Parathyroid adenoma (tissue), 2 donors: Measurements from ENCODE around the gene JUND.

Experiments used
- H2AFZ ChIP-seq: fragments of 300-600 bp; sonication (generic); one replicate; pipeline ENCODE4 v1.7.0; 2017; ENCODE audit warnings: antibody characterized with exemption, mild to moderate bottlenecking
- H3K27ac ChIP-seq: fragments of 300-600 bp; sonication (generic); one replicate; pipeline ENCODE4 v1.7.0; 2017
- H3K27me3 ChIP-seq: fragments of 300-600 bp; sonication (generic); one replicate; pipeline ENCODE4 v1.7.0; 2017; ENCODE audit warnings: low read length; ENCODE audit not compliant: control insufficient read depth, insufficient read depth
- H3K36me3 ChIP-seq: fragments of 300-600 bp; sonication (generic); one replicate; pipeline ENCODE4 v1.7.0; 2017; ENCODE audit warnings: low read length; ENCODE audit not compliant: control insufficient read depth, insufficient read depth
- H3K4me1 ChIP-seq: fragments of 300-600 bp; sonication (generic); one replicate; pipeline ENCODE4 v1.7.0; 2017; ENCODE audit warnings: control low read depth
- H3K4me2 ChIP-seq: fragments of 300-600 bp; sonication (generic); one replicate; pipeline ENCODE4 v1.7.0; 2017; ENCODE audit warnings: low read length
- H3K4me3 ChIP-seq: fragments of 300-600 bp; sonication (generic); one replicate; pipeline ENCODE4 v1.7.0; 2017; ENCODE audit warnings: low read depth, low read length
- H3K79me2 ChIP-seq: fragments of 300-600 bp; sonication (generic); one replicate; pipeline ENCODE4 v1.7.0; 2017; ENCODE audit warnings: control low read depth
- H3K9ac ChIP-seq: fragments of 300-600 bp; sonication (generic); one replicate; pipeline ENCODE4 v1.7.0; 2017; ENCODE audit warnings: mild to moderate bottlenecking
- H3K9me3 ChIP-seq: fragments of 300-600 bp; sonication (generic); one replicate; pipeline ENCODE4 v1.7.0; 2017; ENCODE audit warnings: low read length; ENCODE audit not compliant: control insufficient read depth
- CTCF ChIP-seq: fragments of 300-600 bp; sonication (generic); IDR thresholded peaks from one replicate; pipeline ENCODE4 v1.7.0; 2017; ENCODE audit warnings: antibody characterized with exemption, mild to moderate bottlenecking
- donor health status: primary hyperparathyroidism.

The JUND gene

GRCh38 chr19:18309525-18310064, 28.2 kb upstream of the JUND start:
- peaks cover 33% of the 10 kb centered on the region for H3K4me1 ChIP-seq
- no peak overlapping the region for H3K27ac ChIP-seq
- H3K4me3 ChIP-seq: no peak overlapping the region
- peaks cover 14% of the 10 kb centered on the region for H3K79me2 ChIP-seq
- TF ChIP-seq CTCF: no peak
- H3K9me3 ChIP-seq: no peaks in the 10 kb centered on the region
- H3K36me3 ChIP-seq: no peaks in the 10 kb centered on the region
- no peak overlapping the region for H2AFZ ChIP-seq
- no peak overlapping the region for H3K9ac ChIP-seq
- no peaks in the 10 kb centered on the region for H3K27me3 ChIP-seq
- H3K4me2 ChIP-seq: no peak overlapping the region

- Histone ChIP-seq H3K9me3 (no peaks in the 10 kb centered on the region), H3K4me1 (peaks cover 36% of the 10 kb centered on the region), H3K27ac (no peak overlapping the region), H3K36me3 (no peaks in the 10 kb centered on the region), H3K27me3 (no peaks in the 10 kb centered on the region), H3K4me3 (no peak overlapping the region), H2AFZ (no peak overlapping the region), H3K9ac (no peak overlapping the region), H3K79me2 (peaks cover 13% of the 10 kb centered on the region), H3K4me2 (no peak overlapping the region)
- no peak for TF ChIP-seq CTCF
Observed at GRCh38 chr19:18308948-18309325, 27.5 kb upstream of the JUND start.

GRCh38 chr19:18308051-18308947, 26.9 kb upstream of the JUND start:
- Histone ChIP-seq H2AFZ (no peak overlapping the region), H3K4me3 (no peak overlapping the region), H3K4me2 (no peak overlapping the region), H3K4me1 (peaks cover 42% of the 10 kb centered on the region), H3K9me3 (no peaks in the 10 kb centered on the region), H3K36me3 (no peaks in the 10 kb centered on the region), H3K79me2 (peaks cover 6% of the 10 kb centered on the region), H3K9ac (no peak overlapping the region), H3K27ac (peak overlapping the region; percentile 98), H3K27me3 (no peaks in the 10 kb centered on the region)
- TF ChIP-seq CTCF: no peak

- H3K4me3 ChIP-seq: peak overlapping the region; percentile 32
- H3K9ac ChIP-seq: no peak overlapping the region
Observed at GRCh38 chr19:18307271-18307681, 25.9 kb upstream of the JUND start.

More at GRCh38 chr19:18307271-18307681, 25.9 kb upstream of the JUND start:
- TF ChIP-seq CTCF: no peak
- Histone ChIP-seq H3K4me2 (peak overlapping the region; percentile 73), H3K79me2 (no peaks in the 10 kb centered on the region), H3K27me3 (no peaks in the 10 kb centered on the region), H3K4me1 (peaks cover 42% of the 10 kb centered on the region), H3K27ac (peak overlapping the region; percentile 98), H3K9me3 (no peaks in the 10 kb centered on the region), H3K36me3 (no peaks in the 10 kb centered on the region), H2AFZ (peak overlapping the region; percentile 1)
